ENCODE data around the gene RASAL1.
"Not testable (repeated sequence)": the region's sequence is repeated elsewhere in the genome, so short reads cannot be mapped to it uniquely, and the experiment has no call there.

The RASAL1 gene

DNA sequence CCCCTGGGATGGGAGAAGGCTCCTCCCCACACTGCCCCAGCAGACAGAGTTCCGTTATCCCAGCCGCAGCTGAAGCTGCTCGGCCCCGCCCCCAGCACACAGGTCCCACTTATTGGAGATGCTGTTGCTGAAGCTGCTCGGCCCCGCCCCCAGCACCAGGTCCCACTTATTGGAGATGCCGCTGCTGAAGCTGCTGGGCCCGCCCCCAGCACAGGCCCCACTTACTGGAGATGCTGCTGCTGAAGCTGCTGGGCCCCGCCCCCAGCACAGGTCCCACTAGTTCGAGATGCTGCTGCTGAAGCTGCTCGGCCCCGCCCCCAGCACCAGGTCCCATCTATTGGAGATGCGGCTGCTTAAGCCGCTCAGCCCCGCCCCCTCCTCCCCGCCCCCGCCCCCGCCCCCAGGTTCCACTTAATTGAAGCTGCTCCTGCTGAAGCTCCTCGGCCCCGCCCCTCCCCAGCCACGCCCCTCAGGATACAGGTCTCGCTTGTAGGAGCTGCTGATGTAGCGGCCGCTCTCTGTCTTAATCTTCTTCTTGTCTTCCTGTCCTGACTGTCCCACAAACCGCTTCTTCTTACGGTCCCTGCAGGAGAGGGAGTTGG is 26.0 kb upstream of the RASAL1 start:
- DNase-seq = no peak

DNA sequence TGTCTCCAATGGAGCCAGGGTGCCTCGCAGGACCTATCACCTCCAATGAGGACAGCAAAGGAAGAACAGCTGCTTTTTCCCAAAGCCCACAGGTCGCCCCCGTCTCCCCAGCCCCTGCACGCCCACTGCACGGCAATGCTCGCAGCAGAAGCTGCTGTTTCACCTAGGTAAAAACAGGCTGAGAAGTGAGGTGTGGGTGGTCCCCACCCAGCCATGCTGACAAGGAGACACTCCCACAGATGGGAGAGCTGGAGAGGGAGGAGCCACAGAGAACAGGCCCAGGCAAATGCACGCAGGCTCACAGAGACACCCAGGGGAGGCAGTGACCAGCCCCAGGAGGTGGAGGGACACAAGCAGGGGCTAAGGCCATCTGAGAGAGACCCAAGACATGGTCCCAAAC is 24.4 kb upstream of the RASAL1 start:
- no peak for DNase-seq

DNA sequence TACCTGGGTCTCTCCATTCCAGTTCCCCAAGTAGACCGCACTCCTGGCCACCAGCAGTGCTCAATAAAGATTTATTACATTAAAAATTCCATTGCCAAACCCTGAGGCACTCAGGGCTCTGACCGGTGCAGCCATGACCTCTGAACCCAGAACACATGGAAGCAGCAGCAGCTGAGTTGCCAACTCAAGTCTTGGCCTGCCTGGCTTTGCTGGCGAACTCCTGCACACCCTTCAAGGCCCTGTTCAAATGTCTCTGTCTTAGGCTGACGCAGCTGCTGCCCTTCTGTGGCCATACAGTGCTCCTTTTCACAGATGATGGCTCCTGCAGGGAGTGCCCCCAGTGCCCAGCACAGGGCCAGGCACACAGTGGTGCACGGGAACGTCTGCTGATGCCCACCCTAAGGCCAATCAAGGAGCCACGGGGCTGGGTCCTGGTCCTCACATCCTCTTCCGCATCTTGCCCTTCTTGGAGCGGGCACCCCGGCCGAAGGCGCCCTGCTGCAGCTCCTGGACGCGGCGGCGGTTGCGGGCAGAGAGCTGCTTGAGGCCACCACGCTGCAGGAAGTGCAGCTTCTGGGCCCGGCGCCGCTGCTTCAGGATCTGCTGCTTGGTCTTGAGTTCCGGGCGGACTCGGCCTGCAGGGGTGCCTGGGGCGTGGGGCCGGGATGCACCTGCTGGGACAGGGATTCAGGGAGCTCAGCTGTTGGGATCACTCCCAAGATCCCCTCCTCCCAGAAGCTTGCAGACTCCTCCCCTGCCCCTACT is 23.1 kb upstream of the RASAL1 start:
- DNase-seq = no peak

DNA sequence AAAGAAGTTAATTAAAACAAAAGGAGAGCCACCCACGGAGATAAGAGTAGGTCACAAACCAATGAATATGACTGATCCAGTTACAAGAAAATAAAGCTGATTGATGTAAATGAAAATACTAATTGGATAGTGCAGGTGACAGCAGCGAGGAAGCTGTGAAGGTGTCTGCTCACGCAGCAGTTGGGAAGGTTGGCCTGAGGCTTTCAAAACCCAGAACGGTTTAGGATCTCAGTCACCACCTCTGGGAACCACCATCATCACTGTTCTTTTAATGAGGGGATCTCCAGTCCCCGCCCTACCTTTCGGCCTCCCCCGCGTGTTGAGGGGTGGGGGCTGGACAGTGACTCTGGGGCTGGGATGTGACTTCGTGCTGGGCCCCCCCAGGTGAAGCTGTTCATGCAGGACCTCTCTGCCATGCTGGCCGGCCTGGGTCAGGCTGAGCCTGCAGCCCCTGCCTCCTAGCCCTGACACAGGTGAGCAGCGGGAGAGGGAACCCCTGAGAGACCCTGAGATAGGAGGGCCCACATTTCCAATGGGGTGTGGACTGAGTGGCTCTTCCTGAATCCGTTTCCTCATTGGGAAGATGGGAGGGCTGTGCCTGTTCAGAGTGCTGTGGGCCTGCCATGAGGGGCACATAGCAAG is 21.8 kb upstream of the RASAL1 start:
- no peak for DNase-seq

GRCh38 chr12:113155646-113156045 is 20.1 kb upstream of the RASAL1 start:
- DNase-seq = no peak

- DNase-seq = no peak
Measured at GRCh38 chr12:113155060-113155459, 19.5 kb upstream of the RASAL1 start.

DNA sequence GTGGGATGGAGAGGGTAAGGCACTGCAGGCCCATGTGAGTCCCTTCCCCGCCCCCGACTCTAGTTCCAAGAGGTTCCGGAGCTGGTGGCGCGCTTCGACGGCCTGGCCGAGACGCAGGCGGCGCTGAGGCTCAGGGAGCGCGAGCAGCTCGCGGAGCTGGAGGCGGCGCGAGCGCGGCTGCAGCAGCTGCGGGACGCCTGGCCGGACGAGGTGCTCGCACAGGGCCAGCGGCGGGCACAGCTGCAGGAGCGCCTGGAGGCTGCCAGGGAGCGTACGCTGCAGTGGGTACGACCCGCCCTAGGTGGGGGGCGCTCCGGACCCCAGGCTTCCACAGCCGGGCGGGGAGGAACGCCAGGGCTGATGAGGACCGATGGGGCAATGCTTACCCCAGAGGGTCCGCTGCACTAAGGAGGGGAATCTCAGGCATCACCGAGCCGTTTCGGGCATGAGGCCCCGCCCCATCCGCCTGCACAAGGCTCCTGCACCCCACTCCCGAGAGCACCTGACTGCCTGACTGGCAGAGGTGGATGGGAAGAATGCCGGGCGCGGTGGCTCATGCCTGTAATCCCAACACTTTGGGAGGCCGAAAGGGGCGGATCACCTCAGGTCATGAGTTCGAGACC is 18.9 kb upstream of the RASAL1 start:
- DNase-seq = no peak

- DNase-seq = peak; percentile 63 to 72
Measured at GRCh38 chr12:113152835-113153814, 17.6 kb upstream of the RASAL1 start.

DNA sequence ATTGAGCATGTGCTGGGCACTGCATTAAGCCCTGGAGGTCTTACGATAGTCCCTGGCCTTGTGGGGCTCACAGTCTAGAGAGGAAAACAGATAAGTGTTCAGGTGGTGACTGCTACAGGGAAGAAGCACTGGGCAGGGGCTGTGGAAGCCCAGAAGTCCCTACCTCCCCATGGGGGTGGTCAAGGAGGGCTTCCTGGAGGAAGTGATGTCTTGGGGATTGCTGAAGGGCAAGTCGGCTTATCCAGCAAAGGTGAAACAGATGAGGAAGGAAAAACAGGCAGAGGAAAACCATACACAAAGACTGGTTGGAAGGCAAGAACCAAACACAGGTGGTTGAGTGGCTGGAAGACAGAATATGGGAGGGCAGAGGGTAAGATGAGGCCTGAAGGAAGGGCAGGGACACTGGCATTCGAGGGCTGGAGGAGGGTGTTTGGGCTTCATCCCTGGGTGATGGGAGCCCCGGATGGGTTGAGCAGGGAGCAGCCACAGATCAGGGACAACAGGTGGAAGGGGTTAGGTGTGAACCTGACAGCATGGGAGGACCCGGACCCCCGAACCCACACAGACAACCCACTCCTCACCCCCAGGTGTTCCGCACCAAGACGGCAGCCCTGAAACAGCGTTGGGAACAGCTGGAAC is 16.8 kb upstream of the RASAL1 start:
- no peak for DNase-seq

DNA sequence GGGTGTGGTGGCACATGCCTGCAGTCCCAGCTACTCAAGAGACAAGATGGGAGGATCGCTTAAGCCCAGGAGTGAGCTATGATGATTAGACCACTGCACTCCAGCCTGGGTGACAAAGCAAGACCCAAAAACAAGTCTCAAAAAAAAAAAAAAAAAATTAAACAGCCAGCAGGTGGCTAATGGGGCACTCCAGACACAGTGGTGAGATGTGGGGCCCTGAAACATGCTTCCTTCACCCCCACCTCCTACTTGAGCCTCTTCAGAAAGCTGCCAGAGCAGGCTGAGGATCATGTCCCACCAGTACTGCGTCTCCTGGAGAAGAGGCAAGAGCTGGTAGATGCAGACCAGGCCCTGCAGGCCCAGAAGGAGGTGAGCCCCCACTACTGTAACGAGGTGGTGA is 16.1 kb upstream of the RASAL1 start:
- no peak for DNase-seq

DNA sequence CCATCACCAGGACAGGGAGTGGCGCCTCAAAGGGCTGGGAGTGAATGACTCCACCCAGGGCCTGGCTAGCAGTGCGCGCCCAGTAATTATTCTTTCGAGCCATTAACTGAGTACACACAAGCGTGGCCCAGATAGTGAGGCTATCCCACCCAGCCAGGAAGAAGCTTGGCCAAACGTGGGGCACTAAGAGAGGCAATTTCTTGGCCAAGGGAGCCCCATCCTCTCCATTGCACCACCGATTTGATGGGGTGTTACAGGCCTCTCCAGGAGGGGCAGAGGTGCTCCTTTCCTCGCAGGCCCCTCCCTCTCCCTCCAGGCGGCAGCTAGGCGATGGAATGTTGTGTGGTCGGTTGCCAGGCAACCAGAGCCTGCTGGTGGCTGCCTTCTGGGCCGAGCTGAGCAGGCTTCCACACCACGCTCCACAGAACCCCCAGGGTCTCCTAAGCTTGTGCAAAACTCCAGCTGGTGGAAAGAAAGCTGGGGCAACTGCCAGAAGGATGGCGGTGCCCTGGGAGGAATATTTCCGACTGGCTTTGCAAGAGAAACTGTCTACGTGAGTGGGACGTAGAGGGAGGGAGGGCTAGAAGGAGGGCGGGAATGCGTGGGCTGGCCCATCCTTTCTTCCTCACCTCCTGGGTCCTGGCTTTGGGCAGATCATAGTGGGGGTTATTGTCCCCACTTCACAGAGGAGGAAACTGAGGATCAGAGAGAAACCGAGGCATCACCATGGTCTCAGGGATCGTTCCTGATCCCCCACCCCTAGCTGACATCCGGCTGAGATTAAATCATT is 14.0 kb upstream of the RASAL1 start, which contains the start of gene CFAP73:
CFAP73 (plus strand) TSS at position 364 of the 790 bp plus-strand sequence; CDS start at position 498, 134 bp downstream.
- DNase-seq = no peak

- DNase-seq = no peak
Measured at GRCh38 chr12:113146999-113147398, 11.4 kb upstream of the RASAL1 start.

- no peak for DNase-seq
Measured at GRCh38 chr12:113145720-113146551, 10.4 kb upstream of the RASAL1 start.

DNA sequence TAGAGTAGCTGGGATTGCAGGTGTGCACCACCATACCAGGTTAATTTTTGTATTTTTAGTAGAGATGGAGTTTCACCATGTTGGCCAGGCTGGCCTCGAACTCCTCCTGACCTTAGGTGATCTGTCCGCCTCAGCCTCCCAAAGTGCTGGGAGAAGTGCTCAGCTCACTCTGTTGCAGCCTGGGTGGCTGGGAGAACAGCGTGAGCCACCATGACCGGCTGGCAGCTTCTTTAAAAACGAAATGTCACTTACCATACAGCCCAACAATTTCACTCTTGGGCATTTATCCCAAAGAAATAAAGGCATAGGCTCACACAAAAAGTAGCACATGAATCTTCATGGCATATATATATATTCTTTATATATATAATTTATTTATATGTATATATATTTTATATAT is 9.2 kb upstream of the RASAL1 start:
- DNase-seq = no peak

DNA sequence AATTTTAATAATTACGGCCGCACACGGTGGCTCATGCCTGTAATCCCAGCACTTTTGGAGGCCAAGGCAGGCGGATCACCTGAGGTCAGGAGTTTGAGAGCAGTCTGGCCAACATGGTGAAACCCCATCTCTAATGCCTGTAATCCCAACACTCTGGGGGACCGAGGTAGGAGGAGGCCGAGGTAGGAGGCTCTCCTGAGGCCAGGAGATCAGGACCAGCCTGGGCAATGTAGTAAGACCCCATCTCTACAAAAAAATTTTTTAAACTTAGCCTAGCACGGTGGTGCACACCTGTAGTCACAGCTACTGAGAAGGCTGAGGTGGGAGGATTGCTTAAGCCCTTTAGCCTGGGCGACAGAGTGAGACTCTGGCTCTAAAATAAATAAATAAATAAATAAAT is 8.4 kb upstream of the RASAL1 start:
- no peak for DNase-seq

- DNase-seq = peak; percentile 31 to 50
Measured at GRCh38 chr12:113142886-113143332, 7.3 kb upstream of the RASAL1 start.

GRCh38 chr12:113142173-113142885 is 6.8 kb upstream of the RASAL1 start:
- peak; percentile 61 to 63 for DNase-seq

GRCh38 chr12:113141716-113142115 is 6.2 kb upstream of the RASAL1 start:
- DNase-seq = not testable (repeated sequence)

GRCh38 chr12:113140706-113141105 is 5.1 kb upstream of the RASAL1 start:
- DNase-seq = no peak
